Inflammatory macrophage treated with lipopolysaccharide for 1 hour (primary cell): ENCODE data around the gene CDH4.

Source experiments
- DNase-seq, 2 donors: peaks; one replicate each; pipeline ENCODE4 v3.0.0-alpha.2; 2020 to 2022

The CDH4 gene

GRCh38 chr20:61911824-61912223 lies 659.8 kb downstream of the CDH4 start:
- no peak for DNase-seq

- DNase-seq: no peak
Measured at GRCh38 chr20:61912665-61913422, 660.8 kb downstream of the CDH4 start.

- DNase-seq: no peak
Measured at GRCh38 chr20:61913423-61914225, 661.6 kb downstream of the CDH4 start.

GRCh38 chr20:61915101-61915500 lies 663.0 kb downstream of the CDH4 start:
- DNase-seq: no peak

- no peak for DNase-seq
Measured at GRCh38 chr20:61916318-61916891, 664.3 kb downstream of the CDH4 start.

GRCh38 chr20:61917474-61918145 lies 665.5 kb downstream of the CDH4 start:
- DNase-seq: no peak

GRCh38 chr20:61918548-61918947 lies 666.5 kb downstream of the CDH4 start:
- DNase-seq: no peak

GRCh38 chr20:61919239-61919638 lies 667.2 kb downstream of the CDH4 start:
- DNase-seq: no peak

- DNase-seq: no peak
Measured at GRCh38 chr20:61919675-61920365, 667.8 kb downstream of the CDH4 start.

GRCh38 chr20:61922411-61922810 lies 670.4 kb downstream of the CDH4 start:
- no peak for DNase-seq

GRCh38 chr20:61922936-61923335 lies 670.9 kb downstream of the CDH4 start:
- DNase-seq: no peak

- no peak for DNase-seq
Measured at GRCh38 chr20:61923371-61924166, 671.5 kb downstream of the CDH4 start.

GRCh38 chr20:61924211-61924857 lies 672.3 kb downstream of the CDH4 start:
- no peak for DNase-seq

- no peak for DNase-seq
Measured at GRCh38 chr20:61924858-61925554, 672.9 kb downstream of the CDH4 start.

- no peak for DNase-seq
Measured at GRCh38 chr20:61925555-61926252, 673.6 kb downstream of the CDH4 start.

- DNase-seq: no peak
Measured at GRCh38 chr20:61926253-61926613, 674.2 kb downstream of the CDH4 start.

GRCh38 chr20:61926796-61927192 lies 674.7 kb downstream of the CDH4 start:
- no peak for DNase-seq

- no peak for DNase-seq
Measured at GRCh38 chr20:61927193-61927825, 675.2 kb downstream of the CDH4 start.

- no peak for DNase-seq
Measured at GRCh38 chr20:61927826-61928541, 675.9 kb downstream of the CDH4 start.
